NCI-H526 (cell line): ENCODE data around the gene BHLHE40.
"Not testable (repeated sequence)": the region's sequence is repeated elsewhere in the genome, so short reads cannot be mapped to it uniquely, and the experiment has no call there.

ENCODE experiments used
- DNase-seq, 2 experiments: peaks; one replicate each; lab custom pipeline; 2025; lab: John Stamatoyannopoulos, UW

Gene BHLHE40

DNA sequence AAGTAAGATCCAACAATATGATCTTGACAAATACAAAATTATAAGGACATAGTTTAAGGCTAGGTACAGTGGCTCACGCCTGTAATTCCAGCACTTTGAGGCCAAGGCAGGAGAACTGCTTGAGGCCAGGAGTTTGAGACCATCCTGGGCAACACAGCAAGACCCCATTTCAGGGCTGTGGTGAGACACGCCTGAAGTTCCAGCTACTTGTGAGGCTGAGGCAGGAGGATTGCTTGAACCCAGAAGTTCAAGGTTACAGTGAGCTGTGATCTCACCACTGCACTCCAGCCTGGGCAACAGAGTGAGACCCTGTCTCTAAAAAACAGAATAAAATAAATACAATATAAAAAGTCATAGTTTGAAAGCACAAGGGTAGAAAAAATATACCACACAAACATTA is 17.4 kb upstream of the BHLHE40 start:
- DNase-seq = not testable (repeated sequence)

DNA sequence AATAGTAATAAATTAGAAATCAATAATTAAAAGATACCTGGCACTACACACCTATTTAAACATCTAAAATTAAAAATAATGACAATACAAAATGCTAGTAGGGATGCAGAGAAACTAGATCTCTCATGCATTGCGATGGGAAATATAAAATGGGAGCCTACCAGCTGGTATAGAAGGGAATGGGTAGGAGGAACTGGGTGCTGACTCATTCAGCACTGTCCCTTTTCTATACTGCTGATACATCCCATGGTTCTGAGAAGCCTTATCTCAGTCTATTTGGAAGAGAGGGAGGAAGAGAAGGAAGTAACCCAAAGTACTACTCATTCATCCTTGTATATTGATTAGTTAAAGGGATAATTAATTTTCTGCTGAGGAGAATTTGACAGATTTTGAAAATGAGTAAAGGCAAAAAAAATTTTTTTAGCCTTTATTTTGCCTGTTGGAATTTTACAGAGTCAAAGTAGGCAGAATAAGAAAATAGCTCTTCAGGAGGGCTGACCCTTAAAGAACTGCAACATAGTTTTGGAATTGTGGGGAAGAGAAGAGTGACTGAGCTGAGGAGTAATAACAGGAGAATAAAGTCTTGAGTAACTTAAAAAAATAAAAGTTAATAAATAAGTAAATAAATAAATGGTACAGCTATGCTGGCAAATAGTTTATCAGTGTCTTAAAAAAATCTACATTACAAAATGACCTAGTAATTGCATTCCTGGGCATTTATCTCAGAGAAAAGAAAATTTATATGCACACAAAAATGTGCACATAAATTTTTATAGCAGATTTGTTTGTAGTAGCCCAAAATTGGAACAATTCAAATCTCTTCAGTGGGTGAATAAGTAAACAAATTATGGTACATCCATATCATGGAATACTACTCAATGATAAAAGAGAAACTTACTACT is 15.3 kb upstream of the BHLHE40 start:
- DNase-seq = no peak

DNA sequence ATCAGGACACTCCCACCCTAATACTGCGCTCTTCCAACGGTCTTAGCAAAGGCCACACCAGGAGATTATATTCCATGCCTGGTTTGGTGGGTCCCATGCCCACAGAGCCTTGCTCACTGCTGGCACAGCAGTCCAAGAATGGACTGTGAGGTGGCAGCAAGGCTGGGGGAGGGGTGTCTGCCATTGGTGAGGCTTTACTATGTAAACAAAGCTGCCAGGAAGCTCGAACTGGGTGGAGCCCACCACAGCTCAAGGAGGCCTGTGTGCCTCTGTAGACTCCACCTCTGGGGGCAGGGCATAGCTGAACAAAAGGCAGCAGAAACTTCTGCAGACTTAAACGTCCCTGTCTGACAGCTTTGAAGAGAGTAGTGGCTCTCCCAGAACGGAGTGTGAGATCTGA is 13.2 kb upstream of the BHLHE40 start:
- DNase-seq = peak in 1 of 2 experiments; percentile 1

DNA sequence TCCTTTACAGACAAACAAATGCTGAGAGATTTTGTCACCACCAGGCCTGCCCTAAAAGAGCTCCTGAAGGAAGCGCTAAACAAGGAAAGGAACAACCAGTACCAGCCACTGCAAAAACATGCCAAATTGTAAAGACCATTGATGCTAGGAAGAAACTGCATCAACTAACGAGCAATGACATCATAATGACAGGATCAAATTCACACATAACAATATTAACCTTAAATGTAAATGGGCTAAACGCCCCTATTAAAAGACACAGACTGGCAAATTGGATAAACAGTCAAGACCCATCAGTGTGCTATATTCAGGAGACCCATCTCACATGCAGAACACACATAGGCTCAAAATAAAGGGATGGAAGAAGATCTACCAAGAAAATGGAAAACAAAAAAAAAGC is 11.6 kb upstream of the BHLHE40 start:
- DNase-seq = not testable (repeated sequence)

DNA sequence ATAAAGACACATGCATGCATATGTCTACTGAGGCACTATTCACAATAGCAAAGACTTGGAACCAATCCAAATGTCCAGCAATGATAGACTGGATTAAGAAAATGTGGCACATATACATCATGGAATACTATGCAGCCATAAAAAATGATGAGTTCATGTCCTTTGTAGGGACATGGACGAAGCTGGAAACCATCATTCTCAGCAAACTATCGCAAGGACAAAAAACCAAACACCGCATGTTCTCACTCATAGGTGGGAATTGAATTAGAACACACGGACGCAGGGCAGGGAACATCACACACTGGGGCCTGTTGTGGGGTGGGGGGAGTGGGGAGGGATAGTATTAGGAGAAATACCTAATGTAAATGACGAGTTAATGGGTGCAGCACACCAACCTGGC is 7.8 kb upstream of the BHLHE40 start:
- not testable (repeated sequence) for DNase-seq

DNA sequence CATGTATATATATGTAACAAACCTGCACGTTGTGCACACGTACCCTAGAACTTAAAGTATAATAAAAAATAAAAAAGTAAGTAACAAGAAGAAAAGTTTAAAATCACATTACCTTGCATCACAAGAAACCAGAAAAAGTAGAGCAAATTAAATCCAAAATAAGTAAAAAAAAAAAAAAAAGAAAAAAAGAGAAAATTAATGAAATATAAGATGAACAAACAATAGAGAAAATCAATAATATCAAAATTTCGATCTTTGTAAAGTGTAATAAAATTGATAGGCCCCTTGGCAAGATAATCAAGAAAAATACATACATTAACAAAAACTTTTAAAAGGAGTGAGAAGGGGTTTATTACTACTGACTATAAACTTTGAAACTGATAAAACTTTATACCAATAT is 7.4 kb upstream of the BHLHE40 start:
- no peak for DNase-seq

DNA sequence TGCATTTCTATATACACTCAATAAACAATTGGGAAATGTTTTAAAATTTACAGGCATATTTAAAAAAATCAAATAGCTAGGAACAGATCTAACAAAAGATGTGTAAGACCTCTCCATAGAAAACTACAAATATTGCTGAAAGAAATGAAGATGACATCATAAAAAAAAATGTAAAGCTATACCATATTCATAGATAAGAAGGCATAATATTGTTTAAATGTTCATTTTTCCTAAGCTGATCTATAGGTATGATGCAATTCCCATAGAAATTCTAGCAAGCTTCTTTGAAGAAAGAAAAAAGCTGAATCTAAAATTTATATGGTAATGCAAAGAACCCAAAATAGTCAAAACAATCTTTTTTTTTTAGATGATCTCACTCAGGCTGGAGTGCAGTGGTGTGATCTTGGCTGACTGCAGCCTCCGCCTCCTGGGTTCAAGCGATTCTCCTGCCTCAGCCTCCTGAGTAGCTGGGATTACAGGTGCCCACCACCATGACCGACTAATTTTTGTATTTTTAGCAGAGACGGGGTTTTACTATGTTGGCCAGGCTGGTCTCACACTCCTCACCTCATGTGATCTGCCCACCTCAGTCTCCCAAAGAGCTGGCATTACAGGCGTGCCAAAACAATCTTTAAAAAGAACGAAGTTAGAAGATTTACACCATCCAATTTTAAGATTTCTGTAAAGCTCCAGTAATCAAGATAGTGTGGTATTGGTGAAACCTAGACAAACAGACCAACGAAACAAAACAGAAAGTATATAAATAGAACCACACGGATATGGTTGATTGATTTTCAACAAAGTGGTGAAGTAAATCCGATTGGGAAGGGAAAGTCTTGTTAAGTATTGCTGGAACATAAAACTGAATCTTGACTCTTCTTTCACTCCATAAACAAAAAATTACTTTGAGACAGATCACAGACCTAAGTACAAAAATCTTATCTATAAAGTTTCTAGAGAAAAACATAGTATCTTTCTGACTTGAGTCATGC is 6.3 kb upstream of the BHLHE40 start:
- no peak for DNase-seq

DNA sequence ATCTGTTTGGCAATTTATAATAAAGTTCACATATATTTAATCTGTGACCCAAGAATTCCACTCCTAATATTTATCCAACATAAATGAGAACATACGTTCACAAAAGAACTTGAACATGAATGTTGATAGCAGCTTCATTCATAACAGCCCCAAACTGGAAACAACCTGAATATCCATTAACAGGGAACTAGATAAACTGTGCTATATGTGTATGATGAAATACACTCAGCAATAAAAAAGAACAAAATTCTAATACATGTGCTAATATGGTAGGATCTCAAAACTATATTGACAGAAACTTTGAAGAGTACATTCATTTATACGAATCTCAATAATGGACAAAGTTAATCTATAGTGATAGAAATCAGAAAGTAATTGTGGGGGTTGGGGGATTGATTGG is 5.1 kb upstream of the BHLHE40 start:
- DNase-seq = no peak

DNA sequence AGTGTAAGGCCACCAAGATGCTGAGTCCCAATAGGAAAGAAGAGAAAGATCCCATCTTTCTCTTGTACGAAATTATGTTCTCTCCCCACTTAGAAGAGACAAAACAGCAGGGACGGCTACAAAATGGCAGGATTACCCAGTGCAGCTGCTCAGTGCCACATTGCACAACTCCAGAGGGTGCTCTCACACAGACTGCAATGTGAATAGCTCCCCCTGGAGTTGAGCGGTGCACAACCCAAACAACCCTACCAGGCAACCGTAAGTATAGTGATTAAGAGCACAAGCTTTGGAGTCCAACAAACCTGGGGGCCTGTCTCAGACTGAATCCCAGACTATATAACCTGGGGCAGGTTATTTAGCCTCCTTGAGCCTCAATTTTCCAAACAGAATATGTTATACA is 3.1 kb upstream of the BHLHE40 start:
- DNase-seq = peak; percentile 34 to 57

DNA sequence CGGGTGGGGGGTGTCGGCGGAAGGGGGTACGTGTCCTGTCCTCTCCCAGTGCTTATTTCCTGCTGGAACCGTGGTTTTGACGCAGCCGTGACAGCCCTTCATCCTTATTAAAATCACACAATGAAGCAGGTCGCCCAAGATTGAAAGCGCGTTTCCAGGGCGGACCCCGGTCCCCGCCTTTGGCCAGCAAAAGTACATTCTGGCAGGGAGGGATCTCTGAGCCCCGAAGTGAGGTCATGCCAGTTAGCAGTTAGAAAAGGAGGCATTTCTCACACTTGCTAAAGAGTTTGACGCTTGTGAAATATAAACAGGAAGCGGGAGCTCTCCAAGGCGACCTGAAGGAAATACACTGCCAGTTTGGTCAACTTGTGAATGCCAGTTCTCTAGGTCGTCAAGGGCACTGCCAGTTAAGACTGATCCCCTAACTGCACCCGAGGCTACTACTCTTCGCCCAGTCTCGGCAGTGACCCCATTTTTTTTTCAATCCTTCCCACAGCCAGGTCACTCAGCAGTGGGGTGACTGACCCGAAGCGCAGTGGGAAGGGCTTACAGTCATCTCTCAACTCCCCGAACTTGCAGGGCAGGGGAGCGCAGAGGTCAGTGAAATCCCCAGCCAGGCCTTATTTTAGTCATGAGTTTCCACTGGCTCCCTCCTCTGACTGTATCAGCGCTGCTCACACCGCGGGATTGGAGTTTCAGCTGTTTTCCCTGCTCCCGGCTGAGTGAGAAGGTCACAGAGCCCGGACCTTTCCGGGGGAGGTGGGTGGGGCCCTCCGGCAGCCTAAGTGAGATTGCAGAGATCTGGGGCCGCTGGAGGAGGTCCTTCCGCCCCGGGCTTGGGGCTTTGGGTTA is 2.0 kb upstream of the BHLHE40 start:
- DNase-seq = peak in 1 of 2 experiments; percentile 45

DNA sequence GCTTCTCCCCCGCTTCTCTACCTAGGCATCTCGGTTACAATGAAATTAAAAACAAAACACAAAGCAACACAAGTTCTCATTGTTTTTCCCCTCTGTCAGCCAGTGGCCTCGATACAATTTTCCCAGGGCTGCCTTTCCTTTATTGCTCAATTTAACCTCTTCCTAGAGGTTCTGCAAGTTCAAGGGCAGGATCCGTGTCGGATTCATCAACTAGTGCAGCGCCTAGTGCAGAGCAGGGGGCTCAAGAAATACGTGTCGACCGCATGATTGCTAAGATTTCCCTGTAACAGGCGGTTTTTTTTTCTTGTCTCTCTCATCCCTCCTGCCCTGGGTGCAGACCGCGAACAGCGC is 1.4 kb upstream of the BHLHE40 start:
- peak in 1 of 2 experiments; percentile 58 for DNase-seq

DNA sequence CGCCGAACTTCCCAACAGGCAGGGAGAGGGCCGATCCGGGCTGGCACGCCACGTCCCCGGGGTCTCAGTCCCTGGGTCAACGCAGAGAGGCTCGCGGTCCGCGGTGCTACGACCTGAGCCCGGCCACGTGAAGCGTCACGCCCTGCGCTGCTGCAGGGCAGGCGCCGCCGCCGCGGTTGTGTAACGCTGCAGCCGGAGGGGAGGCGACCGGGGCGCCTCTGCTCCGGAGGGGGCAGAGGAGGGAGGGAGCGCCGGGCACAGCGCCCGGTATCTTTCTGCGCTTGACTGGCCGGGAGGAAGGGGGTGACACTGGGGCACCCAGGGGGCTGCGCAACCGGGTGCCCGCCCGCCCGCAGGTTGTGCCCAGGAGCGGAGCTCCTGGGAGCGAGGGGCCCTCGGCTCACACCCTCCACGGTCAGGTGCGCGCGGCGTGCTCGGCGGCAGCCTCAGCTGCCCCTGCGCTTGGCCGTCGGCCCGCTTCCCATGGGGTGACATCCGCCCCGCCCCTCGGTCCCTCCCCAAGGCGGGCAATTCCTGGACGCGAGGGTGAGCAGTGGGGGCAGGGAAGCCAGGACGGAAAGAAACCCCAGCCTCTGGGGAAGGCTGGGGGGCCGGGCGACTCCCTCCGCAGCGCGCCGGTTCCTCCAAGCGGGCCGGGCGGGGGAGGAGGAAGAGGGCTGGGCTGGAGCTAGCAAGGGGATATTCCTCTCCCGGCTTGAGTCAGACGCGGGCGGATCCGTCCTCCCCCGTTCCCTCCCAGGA is 852 bp upstream of the BHLHE40 start:
- peak; percentile 74 to 89 for DNase-seq

DNA sequence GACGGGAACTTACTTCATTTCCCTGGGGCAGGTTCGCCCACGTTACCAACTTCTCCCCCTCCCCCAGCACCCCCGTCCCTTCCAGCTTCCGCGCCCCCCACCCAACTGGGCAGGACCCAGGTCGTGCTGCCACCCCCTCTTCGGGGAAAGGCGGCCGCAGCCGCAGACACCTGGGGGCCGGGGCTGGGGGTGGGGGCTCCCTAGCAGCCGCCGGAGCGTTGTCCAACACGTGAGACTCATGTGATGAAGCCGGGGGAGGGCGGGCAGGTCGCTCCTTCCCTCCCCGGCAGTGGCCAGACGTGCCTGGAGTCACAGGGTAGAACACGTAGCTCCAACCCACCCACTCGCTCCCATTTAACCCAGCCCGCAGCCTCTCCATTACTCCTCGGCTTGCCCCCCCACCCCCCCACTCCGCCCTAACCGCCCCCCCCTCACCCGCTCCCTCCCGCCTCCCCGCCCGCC is 240 bp upstream of the BHLHE40 start:
- DNase-seq = peak; percentile 45 to 84

DNA sequence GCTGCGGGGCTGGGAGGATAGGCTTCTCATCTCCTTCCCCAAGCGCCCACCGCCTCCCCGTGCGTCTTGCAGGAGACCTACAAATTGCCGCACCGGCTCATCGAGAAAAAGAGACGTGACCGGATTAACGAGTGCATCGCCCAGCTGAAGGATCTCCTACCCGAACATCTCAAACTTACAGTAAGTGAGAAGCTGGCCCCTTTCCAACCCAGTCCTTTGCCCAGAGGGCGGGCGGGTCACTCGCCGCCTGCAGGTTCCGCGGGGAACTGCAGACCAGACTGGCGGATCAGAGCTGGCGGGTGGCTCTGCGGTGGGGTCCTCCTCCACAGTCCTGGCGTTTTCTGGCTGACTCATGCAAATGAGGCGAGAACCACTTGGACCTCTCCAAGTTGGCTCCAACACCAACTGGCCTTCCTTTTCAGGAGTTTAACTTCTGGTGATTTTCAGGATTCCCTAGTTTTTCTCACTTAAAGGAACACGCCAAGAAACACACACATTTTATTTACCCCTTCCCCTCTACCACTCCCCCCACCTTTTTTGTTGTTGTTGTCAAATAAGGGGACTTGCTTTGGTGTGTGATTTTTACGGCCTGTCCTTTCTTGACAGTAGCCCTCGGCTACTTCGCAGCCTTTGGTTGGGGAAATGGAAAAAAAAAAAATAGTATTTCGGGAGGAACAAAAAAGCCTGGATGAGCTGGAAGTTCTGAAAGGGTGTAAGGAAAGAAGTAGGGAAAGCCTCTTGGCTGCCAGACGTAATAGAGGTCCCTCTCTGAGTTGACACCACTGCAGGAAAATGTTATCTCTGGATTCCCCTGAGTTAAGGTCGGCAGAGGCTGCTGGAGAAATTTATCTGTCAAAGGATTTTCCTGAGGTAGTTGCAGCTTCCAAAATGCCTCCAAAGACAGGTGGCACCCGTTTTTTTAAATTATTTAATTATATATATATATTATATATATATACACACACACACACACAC is 1.3 kb downstream of the BHLHE40 start:
- peak; percentile 32 to 80 for DNase-seq

DNA sequence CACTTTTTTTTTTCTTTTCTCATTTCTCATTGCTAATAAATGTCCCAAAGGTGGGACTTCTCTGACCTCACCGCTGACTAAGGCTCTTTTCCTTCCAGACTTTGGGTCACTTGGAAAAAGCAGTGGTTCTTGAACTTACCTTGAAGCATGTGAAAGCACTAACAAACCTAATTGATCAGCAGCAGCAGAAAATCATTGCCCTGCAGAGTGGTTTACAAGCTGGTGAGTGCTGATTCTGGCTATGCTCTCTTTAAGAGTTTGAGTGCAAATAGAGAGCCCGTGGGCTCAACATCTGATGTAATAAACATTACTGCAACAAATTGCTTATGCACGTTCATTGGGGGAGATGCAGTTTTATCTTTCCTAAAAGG is 2.0 kb downstream of the BHLHE40 start:
- no peak for DNase-seq

DNA sequence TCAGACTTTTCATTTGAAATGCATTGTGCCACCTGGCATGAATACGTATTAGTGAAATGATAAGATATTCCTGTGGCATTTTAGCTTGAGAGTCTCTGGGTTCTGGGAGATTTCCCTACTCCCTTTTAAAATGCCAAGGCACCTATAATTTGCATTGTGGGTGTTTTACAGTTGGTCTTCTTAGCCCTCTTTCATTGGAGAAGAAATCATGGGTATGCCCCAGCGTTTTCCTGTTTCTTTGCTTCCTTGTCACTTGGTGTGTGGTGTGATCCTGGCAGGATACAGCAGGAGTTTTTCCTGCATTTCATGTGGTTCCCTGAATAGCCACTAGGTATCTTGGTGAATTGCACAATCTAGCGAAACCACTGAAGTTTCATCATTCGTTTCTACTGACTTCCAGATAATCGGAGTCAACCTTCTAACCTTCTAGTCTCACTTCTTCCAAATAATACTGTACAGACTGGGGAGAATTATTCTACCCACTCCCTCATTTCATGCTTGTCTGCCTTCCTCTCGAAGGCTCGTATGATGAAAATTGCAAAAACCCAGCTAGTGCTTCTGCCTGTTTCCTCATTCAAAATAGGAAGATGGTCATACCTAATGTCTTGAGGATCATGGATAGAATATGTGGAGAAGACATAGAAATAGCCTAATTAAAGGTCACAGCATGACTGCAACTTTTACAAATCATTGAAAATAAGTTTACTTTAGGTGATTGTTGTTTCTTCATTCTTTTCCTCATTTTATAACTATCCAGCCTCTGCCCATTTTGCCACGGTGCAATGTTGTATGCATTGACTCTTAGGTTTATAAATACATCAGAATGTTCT is 2.6 kb downstream of the BHLHE40 start:
- peak in 1 of 2 experiments; percentile 54 for DNase-seq

DNA sequence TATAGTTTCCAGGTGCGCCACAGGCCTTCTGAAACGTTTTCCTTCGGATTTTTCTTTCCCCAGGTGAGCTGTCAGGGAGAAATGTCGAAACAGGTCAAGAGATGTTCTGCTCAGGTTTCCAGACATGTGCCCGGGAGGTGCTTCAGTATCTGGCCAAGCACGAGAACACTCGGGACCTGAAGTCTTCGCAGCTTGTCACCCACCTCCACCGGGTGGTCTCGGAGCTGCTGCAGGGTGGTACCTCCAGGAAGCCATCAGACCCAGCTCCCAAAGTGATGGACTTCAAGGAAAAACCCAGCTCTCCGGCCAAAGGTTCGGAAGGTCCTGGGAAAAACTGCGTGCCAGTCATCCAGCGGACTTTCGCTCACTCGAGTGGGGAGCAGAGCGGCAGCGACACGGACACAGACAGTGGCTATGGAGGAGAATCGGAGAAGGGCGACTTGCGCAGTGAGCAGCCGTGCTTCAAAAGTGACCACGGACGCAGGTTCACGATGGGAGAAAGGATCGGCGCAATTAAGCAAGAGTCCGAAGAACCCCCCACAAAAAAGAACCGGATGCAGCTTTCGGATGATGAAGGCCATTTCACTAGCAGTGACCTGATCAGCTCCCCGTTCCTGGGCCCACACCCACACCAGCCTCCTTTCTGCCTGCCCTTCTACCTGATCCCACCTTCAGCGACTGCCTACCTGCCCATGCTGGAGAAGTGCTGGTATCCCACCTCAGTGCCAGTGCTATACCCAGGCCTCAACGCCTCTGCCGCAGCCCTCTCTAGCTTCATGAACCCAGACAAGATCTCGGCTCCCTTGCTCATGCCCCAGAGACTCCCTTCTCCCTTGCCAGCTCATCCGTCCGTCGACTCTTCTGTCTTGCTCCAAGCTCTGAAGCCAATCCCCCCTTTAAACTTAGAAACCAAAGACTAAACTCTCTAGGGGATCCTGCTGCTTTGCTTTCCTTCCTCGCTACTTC is 3.8 kb downstream of the BHLHE40 start:
- no peak for DNase-seq
